Choroid plexus epithelial cell (primary cell): Measurements from ENCODE around the gene IL12A.

Experiments
- DNase-seq: peaks from one replicate; pipeline ENCODE4 v3.0.0-alpha.2; 2010; ENCODE audit warnings: low read depth
- H3K4me3 ChIP-seq: 2 replicates; pipeline ENCODE4 v1.5.1; 2011; ENCODE audit warnings: low read depth, mild to moderate bottlenecking, control low read depth, low read length, moderate library complexity
- CTCF ChIP-seq: conservative IDR thresholded peaks from 2 replicates; pipeline ENCODE4 v1.5.1; 2011; ENCODE audit warnings: low read depth, mild to moderate bottlenecking, control low read depth, inconsistent platforms, low read length, moderate library complexity

Gene IL12A

GRCh38 chr3:160010578-160010977 is 21.9 kb downstream of the IL12A start:
- no peak for DNase-seq
- no peak for TF ChIP-seq CTCF
- H3K4me3 ChIP-seq = no peak overlapping the region

DNA sequence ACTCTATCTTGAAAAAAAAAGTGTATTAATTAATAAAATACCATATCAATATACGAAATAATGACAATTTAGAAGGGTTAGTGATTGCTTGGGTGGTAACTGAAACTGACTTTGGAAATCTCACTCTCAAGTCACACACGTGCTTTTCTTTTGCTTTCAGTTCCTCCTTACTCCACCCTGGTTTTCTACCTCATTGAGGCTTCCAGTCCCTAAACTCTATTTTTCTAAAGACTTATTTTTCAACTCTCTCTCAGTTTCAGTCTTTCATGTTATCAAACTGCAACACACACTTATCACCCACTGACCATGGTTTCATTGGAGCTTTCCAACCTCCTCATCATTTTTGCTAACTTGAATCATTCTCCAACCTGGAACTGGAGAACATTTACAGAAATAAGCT is 23.5 kb downstream of the IL12A start:
- no peak overlapping the region for H3K4me3 ChIP-seq
- no peak for TF ChIP-seq CTCF
- DNase-seq = no peak

- peak; percentile 79 for DNase-seq
- no peak for TF ChIP-seq CTCF
- H3K4me3 ChIP-seq = no peak overlapping the region
Observed at GRCh38 chr3:160016972-160017371, 28.3 kb downstream of the IL12A start.

DNA sequence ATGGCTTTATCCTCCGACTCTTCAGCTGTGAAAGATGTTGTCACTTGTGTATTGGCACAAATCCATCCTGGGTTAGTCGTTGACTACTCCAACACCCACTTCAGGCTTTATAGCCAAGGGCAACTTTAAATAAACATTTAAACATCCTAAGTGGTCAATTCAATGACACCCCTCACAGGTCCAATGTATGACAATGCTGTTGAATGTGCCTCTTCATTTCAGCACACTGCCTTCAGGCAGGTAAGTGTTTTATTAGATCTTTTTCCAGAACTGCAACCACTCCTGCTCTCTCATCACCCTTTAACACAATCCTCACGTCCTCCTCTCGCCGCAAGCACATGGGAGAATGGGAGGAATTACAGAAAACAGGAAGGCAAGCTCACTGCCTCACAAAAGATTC is 30.3 kb downstream of the IL12A start:
- DNase-seq = no peak
- H3K4me3 ChIP-seq = no peak overlapping the region
- TF ChIP-seq CTCF = no peak

DNA sequence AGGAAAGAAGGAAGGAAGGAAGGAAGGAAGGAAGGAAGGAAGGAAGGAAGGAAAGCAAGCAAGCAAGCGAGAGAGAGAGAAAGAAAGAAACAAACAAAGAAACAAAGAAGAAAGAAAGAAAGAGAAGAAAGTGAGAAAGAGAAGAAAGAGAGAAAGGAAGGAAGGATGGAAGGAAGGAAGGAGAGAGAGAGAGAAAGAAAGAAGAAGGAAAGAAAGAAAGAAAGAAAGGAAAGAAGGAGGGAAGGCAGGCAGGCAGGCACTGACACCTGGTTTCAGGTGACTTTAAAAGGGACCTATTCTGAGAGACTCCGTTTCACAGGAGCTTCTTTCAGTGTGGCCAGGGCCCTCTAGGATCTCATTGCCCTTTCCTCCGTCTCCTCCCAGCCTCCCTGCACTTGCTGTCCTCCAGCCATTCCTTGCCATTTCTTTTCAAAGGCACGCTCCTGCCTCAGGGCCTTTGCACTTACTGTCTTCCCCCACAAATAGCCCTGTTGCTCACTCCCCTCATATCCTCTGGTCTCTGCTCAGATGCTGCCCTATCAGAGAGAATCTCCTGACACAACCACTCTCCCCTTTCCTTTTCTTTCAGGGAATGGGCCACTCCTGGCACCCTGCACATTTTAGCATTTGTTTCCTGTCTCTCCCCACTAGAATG is 31.5 kb downstream of the IL12A start:
- TF ChIP-seq CTCF = no peak
- H3K4me3 ChIP-seq = no peak overlapping the region
- DNase-seq = no peak

GRCh38 chr3:160022068-160022467 is 33.4 kb downstream of the IL12A start:
- no peak for TF ChIP-seq CTCF

DNA sequence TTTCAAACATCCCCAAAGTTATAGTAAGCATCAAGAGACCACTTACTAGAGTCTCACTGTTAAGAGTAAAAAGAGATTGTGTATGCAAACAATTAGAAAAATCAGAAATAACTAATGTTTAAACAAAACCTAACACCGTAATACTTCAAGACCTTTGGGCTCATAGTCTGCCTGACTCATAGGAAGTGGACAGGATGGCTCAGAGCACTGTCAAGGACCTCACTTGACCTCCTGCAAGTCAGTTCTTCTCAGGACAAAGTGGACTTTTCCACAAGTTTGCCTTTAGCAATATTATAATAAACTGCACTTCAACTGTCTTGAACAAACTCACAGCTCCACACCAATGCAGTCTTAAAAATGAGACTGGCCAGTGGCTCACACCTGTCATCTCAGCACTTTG is 34.8 kb downstream of the IL12A start:
- H3K4me3 ChIP-seq = no peak overlapping the region
- DNase-seq = no peak
- no peak for TF ChIP-seq CTCF

More at GRCh38 chr3:160022068-160022467, 33.4 kb downstream of the IL12A start:
- no peak overlapping the region for H3K4me3 ChIP-seq
- no peak for DNase-seq
